AG09309 (cell line): ENCODE results near the gene CD37.
"Not testable (repeated sequence)": the region's sequence is repeated elsewhere in the genome, so short reads cannot be mapped to it uniquely, and the experiment has no call there.

Source experiments
- DNase-seq: peaks from one replicate; pipeline ENCODE4 v3.0.0-alpha.2; 2010; ENCODE audit warnings: low read depth
- H3K4me3 ChIP-seq: 2 replicates; pipeline ENCODE4 v1.5.1; 2011; ENCODE audit warnings: mild to moderate bottlenecking, low read depth, low read length, moderate library complexity; ENCODE audit not compliant: control insufficient read depth
- CTCF ChIP-seq: IDR thresholded peaks from 2 replicates; pipeline ENCODE4 v1.5.1; 2011; ENCODE audit warnings: mild to moderate bottlenecking, low read depth, low read length, inconsistent platforms; ENCODE audit not compliant: insufficient read depth, control insufficient read depth; ENCODE audit errors: missing control alignments

CD37 gene

GRCh38 chr19:49331616-49332055, 3.6 kb upstream of the CD37 start:
- H3K4me3 ChIP-seq = no peak overlapping the region
- TF ChIP-seq CTCF = no peak
- DNase-seq = no peak

GRCh38 chr19:49332691-49333417, 2.4 kb upstream of the CD37 start:
- not testable (repeated sequence) for DNase-seq, H3K4me3 ChIP-seq

GRCh38 chr19:49333418-49333805, 1.8 kb upstream of the CD37 start:
- no peak for TF ChIP-seq CTCF
- DNase-seq = no peak

GRCh38 chr19:49333811-49334288, 1.4 kb upstream of the CD37 start:
- no peak overlapping the region for H3K4me3 ChIP-seq
- no peak for DNase-seq
- TF ChIP-seq CTCF = no peak

More at GRCh38 chr19:49333418-49333805, 1.8 kb upstream of the CD37 start:
- no peak overlapping the region for H3K4me3 ChIP-seq

- no peak for TF ChIP-seq CTCF
- H3K4me3 ChIP-seq = no peak overlapping the region
- DNase-seq = no peak
Measured at GRCh38 chr19:49335784-49336481, 727 bp downstream of the CD37 start.

- no peak overlapping the region for H3K4me3 ChIP-seq
- TF ChIP-seq CTCF = no peak
- no peak for DNase-seq
Measured at GRCh38 chr19:49336482-49337266, 1.5 kb downstream of the CD37 start.
